Measurements from ENCODE around the gene PTGES3L.
"Not testable (repeated sequence)": the region's sequence is repeated elsewhere in the genome, so short reads cannot be mapped to it uniquely, and the experiment has no call there.

Gene PTGES3L

GRCh38 chr17:43014020-43014648 lies 34.3 kb upstream of the PTGES3L start:
- no peak for DNase-seq (ENCODE audit: low read depth, low spot score)

DNA sequence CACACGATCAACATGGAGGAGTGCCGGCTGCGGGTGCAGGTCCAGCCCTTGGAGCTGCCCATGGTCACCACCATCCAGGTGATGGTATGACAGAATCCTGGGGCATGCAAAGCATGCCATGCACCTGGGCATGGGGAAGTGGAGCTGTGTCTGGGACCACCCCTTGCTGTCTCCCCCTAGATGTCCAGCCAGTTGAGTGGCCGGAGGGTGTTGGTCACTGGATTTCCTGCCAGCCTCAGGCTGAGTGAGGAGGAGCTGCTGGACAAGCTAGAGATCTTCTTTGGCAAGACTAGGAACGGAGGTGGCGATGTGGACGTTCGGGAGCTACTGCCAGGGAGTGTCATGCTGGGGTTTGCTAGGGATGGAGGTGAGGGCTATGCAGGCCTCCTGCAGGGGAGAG lies 33.4 kb upstream of the PTGES3L start:
- DNase-seq (ENCODE audit: low read depth, low spot score) = no peak

DNA sequence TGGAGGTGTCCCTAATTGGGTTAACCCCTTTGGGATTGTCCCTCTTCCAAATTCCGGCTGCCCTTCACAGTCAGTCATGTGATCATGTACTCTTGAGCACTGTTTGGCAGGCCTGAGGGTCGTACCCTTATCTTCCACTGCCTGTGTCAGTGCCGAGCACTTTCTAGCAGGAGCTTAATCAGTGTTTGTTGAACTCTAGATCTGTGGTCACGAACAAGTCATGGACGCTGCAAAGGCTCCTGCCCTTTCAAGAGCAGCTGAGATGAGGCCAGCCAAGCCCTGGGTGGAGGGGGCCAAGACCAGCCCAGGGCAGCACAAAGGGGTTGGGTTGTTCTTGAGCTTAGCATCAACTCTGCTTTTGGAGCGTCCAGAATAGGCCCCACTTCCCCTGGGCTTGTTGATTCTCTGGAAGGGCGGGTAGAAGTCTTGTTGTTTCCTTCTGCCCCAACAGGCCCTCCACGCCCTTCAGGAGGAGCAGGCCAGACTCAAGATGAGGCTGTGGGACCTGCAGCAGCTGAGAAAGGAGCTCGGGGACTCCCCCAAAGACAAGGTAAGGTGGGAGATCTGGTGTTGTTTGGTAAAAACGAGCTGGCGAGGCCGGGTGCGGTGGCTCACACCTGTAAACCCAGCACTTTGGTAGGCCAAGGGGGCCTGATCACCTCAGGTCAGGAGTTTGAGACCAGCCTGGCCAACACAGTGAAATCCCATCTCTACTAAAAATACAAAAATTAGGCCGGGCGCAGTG lies 32.0 kb upstream of the PTGES3L start:
- DNase-seq (ENCODE audit: low read depth, low spot score) = no peak

DNA sequence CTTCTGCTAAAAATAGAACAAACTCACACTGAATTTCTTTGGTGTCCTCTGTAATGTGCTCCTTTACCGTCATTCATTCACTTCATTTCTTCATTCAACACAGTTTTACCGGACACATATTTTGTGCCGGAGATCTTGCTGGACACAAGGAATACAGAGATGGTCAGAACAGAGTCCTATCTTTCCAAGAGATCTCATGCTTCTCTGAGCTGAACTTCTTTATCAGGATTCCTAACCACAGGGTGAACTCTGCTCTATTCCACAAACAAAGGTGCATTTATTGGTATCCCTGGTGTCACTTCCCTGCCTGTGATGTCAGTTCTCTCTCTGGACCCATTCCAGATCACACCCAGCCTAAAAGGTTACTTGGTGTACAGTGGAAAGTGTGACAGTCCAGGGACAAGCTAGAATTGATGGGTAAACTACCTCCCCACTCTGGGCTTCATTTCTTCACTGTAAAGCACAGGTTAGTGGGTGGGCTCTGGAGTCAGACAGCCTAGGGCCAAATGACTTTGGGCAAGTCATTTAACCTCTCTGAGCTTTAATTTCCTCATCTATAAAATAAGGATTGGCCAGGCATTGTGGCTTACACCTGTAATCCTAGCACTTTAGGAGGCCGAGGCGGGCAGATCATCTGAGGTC lies 30.9 kb upstream of the PTGES3L start:
- no peak for DNase-seq (ENCODE audit: low read depth, low spot score)

GRCh38 chr17:43006639-43007551 lies 27.0 kb upstream of the PTGES3L start, which contains the start of gene IFI35:
Gene IFI35, plus strand, starts transcription at chr17:43006784. Its CDS starts 164 bp downstream, at chr17:43006948.
- DNase-seq (ENCODE audit: low read depth, low spot score) = peak; percentile 84

GRCh38 chr17:43003542-43004172 lies 23.8 kb upstream of the PTGES3L start:
- peak; percentile 40 for DNase-seq (ENCODE audit: low read depth, low spot score)

DNA sequence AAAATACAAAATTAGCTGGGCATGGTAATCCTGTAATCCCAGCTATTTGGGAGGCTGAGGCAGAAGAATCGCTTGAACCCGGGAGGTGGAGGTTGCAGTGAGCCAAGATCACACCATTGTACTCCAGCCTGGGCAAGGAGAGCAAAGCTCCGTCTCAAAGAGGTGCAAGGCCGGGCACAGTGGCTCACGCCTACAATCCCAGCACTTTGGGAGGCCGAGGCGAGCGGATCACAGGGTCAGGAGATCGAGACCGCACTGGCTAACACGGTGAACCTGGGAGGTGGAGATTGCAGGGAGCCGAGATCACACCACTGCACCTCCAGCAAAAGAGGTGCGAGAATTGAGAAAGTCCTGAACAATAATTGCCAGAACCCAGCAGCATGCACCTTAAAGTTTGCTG lies 21.0 kb upstream of the PTGES3L start:
- not testable (repeated sequence) for DNase-seq (ENCODE audit: low read depth, low spot score)

GRCh38 chr17:42999003-42999525 lies 19.2 kb upstream of the PTGES3L start:
- no peak for DNase-seq (ENCODE audit: low read depth, low spot score)

- peak; percentile 100 for DNase-seq (ENCODE audit: low read depth, low spot score)
Measured at GRCh38 chr17:42997984-42998938, 18.4 kb upstream of the PTGES3L start, which contains the start of gene RPL27. Gene RPL27, plus strand, starts transcription at chr17:42998419. Its CDS starts 332 bp downstream, at chr17:42998751.

DNA sequence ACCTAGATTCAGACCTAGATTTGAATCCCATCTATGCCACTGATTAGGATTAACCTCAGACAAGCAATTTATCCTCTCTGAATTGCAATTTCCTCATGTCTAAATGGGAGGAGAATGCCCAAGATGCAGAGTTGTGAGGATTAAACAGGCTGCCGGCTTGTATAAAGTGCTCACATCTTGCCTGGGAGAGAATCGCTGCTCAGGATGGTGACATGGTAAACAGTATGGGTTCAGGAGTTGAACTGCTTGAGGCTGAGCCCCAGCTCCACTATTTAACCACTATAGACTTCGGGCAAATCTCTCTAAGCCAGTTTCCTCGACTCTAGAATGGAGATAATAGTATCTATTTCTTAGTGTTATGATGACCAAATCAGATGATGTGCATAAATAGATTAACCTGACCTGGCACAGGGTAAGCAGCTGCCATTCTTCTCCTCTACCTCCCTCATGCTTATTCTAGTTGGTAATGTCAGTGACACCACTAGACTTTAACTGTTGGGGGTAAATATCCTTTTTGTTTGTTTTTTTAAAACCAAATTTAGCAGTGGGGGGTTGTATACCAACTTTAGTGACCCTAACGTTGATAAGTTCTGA lies 17.6 kb upstream of the PTGES3L start:
- no peak for DNase-seq (ENCODE audit: low read depth, low spot score)

- not testable (repeated sequence) for DNase-seq (ENCODE audit: low read depth, low spot score)
Measured at GRCh38 chr17:42993913-42994312, 14.0 kb upstream of the PTGES3L start.

DNA sequence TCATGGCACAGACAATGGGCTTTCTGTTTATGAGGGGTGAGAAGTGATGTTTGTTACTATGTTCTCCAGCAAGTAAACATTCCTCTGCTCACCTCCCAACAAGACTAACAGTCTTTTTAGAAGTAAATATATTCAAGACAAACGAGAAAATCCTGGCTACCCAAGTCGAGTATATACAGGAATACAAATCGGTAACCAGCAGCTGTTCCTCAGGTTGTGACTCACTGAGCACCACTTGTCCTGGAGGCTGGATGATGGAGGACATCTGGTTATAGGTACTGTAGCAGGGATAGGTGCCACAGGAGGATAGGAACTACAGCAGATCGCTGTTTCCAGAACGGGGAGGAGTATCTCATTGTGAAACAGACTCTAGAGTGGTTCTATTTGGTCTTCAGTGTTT lies 13.0 kb upstream of the PTGES3L start:
- no peak for DNase-seq (ENCODE audit: low read depth, low spot score)

- no peak for DNase-seq (ENCODE audit: low read depth, low spot score)
Measured at GRCh38 chr17:42991471-42991870, 11.6 kb upstream of the PTGES3L start.

DNA sequence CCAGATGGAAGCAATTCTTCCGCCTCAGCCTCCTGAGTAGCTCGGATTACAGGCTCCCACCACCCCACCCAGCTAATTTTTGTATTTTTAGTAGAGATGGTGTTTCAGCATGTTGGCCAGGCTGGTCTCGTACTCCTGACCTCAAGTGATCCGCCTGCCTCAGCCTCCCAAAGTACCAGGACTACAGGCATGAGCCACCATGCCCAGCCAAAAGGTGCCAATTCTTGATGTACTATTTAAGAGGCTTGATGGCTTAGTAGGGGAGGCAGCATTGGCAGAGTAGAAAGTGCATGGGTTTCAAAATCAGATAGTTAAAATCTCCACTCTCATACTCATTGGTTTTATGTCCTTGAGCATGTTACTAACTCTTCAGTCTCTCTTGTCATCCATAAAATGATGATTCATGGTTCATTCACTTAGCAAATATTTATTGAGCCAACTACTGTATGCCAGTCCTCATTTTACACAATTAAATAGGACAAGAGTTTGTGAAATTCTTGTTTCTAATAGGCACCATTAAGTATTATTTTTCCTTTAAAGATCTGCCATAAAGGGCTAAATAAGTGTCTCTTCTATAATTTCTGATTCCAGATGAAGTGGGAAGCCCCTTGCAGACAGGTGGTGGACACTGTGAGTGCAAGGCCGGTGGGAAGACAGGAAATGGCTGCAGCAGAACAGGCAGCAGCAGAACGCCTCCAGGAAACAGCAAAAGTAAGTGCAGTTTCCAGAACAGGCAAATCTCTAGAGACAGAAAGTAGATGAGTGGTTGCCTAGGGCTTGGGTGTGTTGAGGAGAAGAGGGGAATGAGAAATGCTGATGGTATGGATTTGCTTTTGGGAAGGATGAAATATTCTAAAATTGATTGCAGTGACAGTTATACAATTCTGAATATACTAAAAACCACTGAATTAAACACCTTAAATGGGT lies 10.1 kb upstream of the PTGES3L start:
- DNase-seq (ENCODE audit: low read depth, low spot score) = no peak

- no peak for DNase-seq (ENCODE audit: low read depth, low spot score)
Measured at GRCh38 chr17:42989141-42989540, 9.3 kb upstream of the PTGES3L start.

GRCh38 chr17:42985225-42985624 lies 5.3 kb upstream of the PTGES3L start:
- DNase-seq (ENCODE audit: low read depth, low spot score) = no peak

DNA sequence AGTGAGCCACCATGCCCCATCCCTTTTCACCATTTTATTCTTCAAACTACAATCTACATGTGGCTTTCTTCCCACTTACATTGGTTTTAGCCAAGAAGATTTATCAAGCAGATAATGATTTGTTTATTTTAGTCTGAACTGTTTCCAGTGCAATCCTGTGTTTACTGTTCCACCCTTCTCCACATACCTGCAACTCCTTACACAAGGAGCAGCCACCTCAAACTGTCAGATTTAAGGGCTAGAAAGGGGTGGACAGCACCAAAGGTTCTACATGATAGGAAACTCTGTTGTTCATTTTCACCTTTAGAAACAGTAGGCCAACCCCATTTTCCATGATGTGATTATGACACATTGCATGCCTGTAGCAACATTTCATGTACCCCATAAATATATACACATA lies 2.4 kb upstream of the PTGES3L start:
- no peak for DNase-seq (ENCODE audit: low read depth, low spot score)

- peak; percentile 74 for DNase-seq (ENCODE audit: low read depth, low spot score)
Measured at GRCh38 chr17:42980766-42981397, 1.0 kb upstream of the PTGES3L start.

Measured in ELF-1 (cell line).